Osteocyte (in vitro differentiated cells): ENCODE measurements around the gene FMOD. TPM values are rescaled to one million over a fixed set of nuclear protein-coding genes. Genes with fewer than 3 reads are reported as not detected.

Experiments
- DNase-seq: peaks from one replicate; pipeline ENCODE4 v3.0.0; 2021; ENCODE audit warnings: mixed read lengths; ENCODE audit not compliant: unreplicated experiment; ENCODE audit errors: extremely low spot score
- H3K27ac Mint-ChIP-seq: one replicate; pipeline ENCODE4 v1.8.0; 2021; ENCODE audit warnings: mild to moderate bottlenecking, mixed read lengths; ENCODE audit not compliant: unreplicated experiment
- H3K27me3 Mint-ChIP-seq: one replicate; pipeline ENCODE4 v1.8.0; 2021; ENCODE audit warnings: mixed read lengths; ENCODE audit not compliant: unreplicated experiment
- H3K36me3 Mint-ChIP-seq: one replicate; pipeline ENCODE4 v1.8.0; 2021; ENCODE audit warnings: mixed read lengths; ENCODE audit not compliant: unreplicated experiment
- H3K4me1 Mint-ChIP-seq: one replicate; pipeline ENCODE4 v1.8.0; 2021; ENCODE audit warnings: mixed read lengths; ENCODE audit not compliant: unreplicated experiment
- H3K4me3 Mint-ChIP-seq: one replicate; pipeline ENCODE4 v1.8.0; 2021; ENCODE audit warnings: mild to moderate bottlenecking, moderate library complexity, mixed read lengths; ENCODE audit not compliant: unreplicated experiment
- H3K9me3 Mint-ChIP-seq: one replicate; pipeline ENCODE4 v1.8.0; 2021; ENCODE audit warnings: mixed read lengths; ENCODE audit not compliant: unreplicated experiment
- total RNA-seq: library from RNA; stranded (reverse); gene quantifications from 2 replicates; pipeline ENCODE4 v1.2.1, GENCODE V29; 2021
- TF ChIP-seq, protein P1 (sequence below): fragments of 200-600 bp; sonication (generic); IDR thresholded peaks from 2 replicates; pipeline ENCODE4 v1.5.0; 2021; ENCODE audit warnings: antibody characterized with exemption, mild to moderate bottlenecking, moderate library complexity

The FMOD gene
- total RNA-seq, 1 donor from 2014 or later, result not detected

DNA sequence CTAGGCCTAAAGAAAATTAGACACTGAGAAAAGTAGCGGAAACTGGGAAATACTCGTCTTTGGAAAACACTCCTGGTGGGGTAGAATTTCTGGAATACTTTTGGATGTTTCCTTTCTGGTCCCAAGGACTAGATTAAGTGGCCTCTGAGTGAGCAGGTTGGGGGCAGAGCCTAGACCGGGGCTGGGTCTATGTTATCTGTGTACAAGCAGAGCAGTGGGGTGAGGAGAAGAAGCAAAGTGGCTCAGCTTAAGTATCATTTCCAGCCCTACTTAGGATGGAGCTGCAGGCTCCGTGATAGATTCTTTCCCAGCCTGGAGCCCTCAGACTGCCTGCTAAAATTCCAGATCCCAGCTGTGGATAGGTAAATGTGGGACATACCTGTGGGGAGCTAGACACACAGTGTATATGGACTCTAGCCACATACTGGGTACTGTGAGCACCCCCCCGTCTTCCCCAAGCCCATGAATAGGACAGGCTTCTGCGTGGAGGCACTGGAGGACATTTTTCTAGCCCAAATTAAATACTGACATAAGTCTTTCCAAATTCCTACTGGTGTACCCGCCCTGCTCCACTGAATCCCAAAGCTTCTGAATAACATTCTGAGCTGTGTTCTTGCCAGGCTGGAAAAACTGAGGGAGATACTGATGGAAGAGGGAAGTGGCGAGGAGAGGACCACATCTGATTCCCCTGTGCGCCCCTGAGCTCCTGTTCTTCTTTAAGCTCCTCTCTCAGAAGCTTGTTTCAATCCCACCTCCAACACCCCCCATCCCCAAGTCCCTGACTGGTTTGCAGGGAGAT is 6.8 kb downstream of the FMOD start:
- Mint-ChIP-seq H3K4me1 (peaks cover 18% of the 10 kb centered on the region), H3K36me3 (no peaks in the 10 kb centered on the region), H3K27ac (no peak overlapping the region), H3K4me3 (no peak overlapping the region), H3K9me3 (no peaks in the 10 kb centered on the region), H3K27me3 (peaks cover 75% of the 10 kb centered on the region)
- DNase-seq, result no peak
- TF ChIP-seq, protein P1, sequence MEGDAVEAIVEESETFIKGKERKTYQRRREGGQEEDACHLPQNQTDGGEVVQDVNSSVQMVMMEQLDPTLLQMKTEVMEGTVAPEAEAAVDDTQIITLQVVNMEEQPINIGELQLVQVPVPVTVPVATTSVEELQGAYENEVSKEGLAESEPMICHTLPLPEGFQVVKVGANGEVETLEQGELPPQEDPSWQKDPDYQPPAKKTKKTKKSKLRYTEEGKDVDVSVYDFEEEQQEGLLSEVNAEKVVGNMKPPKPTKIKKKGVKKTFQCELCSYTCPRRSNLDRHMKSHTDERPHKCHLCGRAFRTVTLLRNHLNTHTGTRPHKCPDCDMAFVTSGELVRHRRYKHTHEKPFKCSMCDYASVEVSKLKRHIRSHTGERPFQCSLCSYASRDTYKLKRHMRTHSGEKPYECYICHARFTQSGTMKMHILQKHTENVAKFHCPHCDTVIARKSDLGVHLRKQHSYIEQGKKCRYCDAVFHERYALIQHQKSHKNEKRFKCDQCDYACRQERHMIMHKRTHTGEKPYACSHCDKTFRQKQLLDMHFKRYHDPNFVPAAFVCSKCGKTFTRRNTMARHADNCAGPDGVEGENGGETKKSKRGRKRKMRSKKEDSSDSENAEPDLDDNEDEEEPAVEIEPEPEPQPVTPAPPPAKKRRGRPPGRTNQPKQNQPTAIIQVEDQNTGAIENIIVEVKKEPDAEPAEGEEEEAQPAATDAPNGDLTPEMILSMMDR, result no peak

DNA sequence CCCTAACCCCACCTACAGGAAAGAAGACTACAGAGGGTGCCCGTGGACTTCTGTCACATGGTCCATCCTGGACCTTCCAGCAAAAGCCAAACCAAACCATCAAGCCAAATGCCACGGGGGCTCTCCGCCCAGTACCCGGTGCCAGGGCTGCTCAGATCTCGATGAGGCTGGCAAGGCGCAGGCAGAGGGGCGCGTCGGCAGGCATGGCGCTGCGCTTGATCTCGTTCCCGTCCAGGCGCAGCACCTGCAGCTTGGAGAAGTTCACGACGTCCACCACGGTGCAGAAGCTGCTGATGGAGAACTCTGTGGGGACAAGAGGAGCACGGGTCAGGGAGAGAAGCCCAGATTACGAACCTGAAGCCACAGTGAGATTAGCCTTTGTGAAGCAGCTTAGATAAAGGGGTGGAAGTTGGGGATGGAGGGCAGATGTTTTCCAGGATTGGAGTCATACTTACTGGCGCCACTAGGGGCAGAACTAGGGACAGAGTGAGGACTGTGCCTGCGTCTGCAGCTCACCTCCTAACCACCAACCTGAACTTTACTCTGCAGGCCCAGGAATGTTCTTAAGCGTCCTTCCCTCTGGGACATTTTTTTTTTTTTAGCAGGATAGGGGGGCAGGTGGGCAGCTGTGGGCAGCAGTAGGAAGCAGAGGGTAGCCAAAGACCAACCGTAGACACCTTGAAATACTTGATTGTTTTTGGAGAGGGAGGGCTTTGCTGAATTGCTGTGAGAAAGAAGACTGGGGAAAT is 8.6 kb downstream of the FMOD start:
- Mint-ChIP-seq H3K4me1 (peaks cover 18% of the 10 kb centered on the region), H3K27me3 (peaks cover 66% of the 10 kb centered on the region), H3K4me3 (no peak overlapping the region), H3K9me3 (no peaks in the 10 kb centered on the region), H3K36me3 (no peaks in the 10 kb centered on the region), H3K27ac (no peak overlapping the region)
- DNase-seq, result no peak
- TF ChIP-seq, protein P1, result peak; percentile 72

DNA sequence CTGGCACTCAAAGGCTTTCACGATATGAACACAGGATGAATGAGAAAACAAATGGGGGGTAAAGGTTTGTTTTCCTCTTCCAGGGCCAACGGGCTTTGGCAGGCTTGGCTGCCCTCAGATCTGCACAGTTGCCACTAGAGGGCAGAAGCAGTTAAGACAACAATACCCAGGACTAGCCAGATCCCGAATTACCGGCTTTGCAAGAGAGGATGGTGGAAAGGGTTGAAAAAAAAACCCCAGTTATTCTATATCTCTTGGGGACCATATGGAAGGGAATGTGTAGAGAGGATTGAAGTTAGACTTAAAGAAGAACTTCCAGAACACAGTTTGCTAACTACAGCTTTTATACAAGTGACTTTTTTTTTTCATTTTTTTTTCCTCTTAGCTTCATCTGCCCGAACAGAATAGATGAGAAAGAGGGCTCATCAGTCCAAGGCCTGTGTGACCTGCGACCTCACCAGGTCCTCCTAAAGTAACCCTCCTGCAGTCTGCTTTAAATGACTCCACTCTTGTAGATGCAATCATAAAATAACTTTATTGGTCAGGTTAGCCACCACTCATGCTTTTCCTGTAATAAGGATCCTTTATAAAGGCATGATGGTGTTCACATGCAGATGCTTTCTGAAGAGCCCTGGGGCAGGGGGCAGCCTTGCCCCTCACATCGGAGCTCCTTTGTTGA is 10.7 kb downstream of the FMOD start:
- Mint-ChIP-seq H3K27me3 (peaks cover 59% of the 10 kb centered on the region), H3K4me3 (no peak overlapping the region), H3K27ac (no peak overlapping the region), H3K9me3 (no peaks in the 10 kb centered on the region), H3K4me1 (peaks cover 5% of the 10 kb centered on the region), H3K36me3 (no peaks in the 10 kb centered on the region)
- TF ChIP-seq, protein P1, result peak; percentile 94
- no peak for DNase-seq

DNA sequence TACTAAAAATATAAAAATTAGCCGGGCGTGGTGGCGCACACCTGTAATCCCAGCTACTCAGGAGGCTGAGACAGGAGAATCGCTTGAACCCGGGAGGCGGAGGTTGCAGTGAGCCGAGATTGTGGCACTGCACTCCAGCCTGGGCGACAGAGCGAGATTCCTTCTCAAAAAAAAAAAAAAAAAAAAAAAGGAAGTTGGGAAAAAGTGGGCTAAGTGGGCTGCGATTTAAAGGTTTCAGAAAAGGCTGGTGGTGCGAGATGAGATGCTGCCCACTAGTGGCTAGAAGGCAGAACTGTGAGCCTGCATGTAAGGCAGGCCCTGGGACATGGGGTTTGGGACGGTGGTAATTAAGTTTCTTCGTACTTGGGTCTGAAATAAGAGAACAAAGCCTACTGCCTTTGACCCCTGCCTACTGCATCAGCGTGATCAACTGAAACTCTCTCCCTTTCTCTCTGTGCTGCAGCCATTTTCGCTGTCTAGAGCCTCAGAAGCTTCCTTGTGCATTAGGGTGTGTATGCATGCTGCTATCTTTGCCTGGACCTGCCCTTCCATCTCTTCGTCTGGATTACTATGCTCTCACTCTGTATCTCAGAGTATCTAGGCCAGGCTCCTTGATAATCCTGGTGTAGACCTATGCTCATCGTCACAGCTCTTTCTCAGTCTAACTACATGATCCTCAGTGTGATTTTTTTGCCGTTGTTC is 12.4 kb downstream of the FMOD start:
- H3K9me3 Mint-ChIP-seq, result no peaks in the 10 kb centered on the region
- no peak overlapping the region for H3K4me3 Mint-ChIP-seq
- H3K4me1 Mint-ChIP-seq, result peaks cover 5% of the 10 kb centered on the region
- DNase-seq, result no peak
- no peak overlapping the region for H3K27ac Mint-ChIP-seq
- TF ChIP-seq, protein P1, result peak; percentile 84
- peaks cover 52% of the 10 kb centered on the region for H3K27me3 Mint-ChIP-seq
- no peaks in the 10 kb centered on the region for H3K36me3 Mint-ChIP-seq
